ENCODE results near the gene WDR20.
"Not testable (repeated sequence)": the region's sequence is repeated elsewhere in the genome, so short reads cannot be mapped to it uniquely, and the experiment has no call there.

WDR20 gene

GRCh38 chr14:102134021-102134420 is 5.7 kb upstream of the WDR20 start:
- not testable (repeated sequence) for DNase-seq (ENCODE audit: low read depth in 2 of 2)

DNA sequence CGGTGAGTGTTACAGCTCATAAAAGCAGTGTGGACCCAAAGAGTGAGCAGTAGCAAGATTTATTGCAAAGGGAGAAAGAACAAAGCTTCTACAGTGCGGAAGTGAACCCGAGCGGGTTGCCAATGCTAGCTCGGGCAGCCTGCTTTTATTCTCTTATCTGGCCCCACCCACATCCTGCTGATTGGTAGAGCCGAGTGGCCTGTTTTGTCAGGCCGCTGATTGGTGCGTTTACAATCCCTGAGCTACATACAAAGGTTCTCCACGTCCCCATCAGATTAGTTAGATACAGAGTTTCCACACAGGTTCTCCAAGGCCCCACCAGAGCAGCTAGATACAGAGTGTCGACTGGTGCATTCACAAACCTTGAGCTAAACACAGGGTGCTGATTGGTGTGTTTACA is 5.0 kb upstream of the WDR20 start:
- DNase-seq (ENCODE audit: low read depth in 2 of 2), result not testable (repeated sequence)

- not testable (repeated sequence) for DNase-seq (ENCODE audit: low read depth in 2 of 2)
Observed at GRCh38 chr14:102135456-102135855, 4.2 kb upstream of the WDR20 start.

DNA sequence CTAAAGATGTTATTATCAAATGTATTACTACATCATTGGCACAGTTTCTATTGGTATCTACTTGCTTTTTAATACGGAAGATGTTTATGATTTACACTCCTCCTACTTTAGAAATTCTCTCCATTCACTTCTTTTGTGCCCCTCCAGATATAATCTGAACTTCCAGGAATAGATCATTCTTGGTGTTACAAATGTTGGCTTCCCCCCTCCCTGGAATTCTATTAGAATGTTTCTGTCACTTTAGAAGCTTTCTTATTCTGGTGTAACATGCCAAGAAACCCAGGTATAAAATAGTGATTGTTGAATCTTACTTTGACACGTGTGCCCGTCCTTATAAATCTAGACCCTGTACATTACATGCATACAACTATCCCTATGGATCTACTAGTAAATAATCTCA is 1.2 kb upstream of the WDR20 start:
- DNase-seq (ENCODE audit: low read depth in 2 of 2), result no peak

GRCh38 chr14:102138961-102139285 is 774 bp upstream of the WDR20 start:
- no peak for DNase-seq (ENCODE audit: low read depth in 2 of 2)

DNA sequence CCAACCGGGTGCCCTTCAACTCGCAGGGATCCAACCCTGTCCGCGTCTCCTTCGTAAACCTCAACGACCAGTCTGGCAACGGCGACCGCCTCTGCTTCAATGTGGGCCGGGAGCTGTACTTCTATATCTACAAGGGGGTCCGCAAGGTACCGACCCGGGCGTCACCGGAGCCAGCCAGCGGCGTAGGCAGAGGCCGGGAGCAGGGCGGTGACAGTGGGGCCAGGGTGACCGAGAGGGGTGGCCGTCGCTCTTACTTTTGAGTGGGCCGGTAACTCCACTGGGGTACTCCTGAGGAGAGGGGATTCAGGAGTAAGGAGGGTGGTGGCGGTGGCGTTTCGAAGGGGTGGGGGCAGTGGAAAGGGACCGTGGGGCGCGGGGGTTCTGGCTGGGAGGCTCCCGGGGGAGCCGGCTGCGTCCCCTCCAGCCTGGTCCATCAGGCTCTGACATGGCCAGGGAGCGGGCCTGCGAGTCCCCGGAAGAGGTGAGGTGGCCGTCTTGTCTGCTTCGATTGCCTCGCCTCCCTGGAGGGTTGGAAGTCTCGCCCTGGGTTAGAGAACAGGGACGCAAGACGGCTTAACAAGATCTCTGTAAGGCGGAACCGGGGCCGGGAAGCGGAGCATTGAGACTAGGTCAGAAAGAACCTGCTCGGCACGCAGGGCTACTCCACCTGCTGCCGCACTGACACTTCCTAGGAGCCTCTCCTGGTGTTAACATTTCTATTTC is 491 bp downstream of the WDR20 start:
- DNase-seq (ENCODE audit: low read depth in 2 of 2), result peak; percentile 19 to 28

GRCh38 chr14:102140750-102141145 is 1.1 kb downstream of the WDR20 start:
- no peak for DNase-seq (ENCODE audit: low read depth in 2 of 2)

DNA sequence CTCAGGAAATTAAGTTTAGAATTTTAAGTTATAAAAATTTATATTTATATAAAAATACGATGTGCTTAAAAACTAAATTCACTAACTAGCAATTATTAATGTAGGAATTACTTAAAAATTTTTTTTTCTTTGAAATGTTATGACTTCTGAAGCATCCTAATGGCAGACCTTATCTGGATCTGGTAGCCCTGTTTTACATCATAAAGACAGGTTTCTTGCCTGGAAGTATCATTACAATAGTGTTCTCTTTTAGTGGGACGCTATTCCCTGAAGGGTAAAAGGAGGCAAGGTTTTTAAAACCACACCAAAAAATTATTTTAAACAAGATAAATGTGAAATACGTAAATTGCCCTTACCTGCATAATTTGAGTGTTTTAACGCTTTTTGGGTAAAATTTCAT is 2.1 kb downstream of the WDR20 start:
- no peak for DNase-seq (ENCODE audit: low read depth in 2 of 2)

- DNase-seq (ENCODE audit: low read depth in 2 of 2), result no peak
Observed at GRCh38 chr14:102144914-102145313, 5.2 kb downstream of the WDR20 start.

DNA sequence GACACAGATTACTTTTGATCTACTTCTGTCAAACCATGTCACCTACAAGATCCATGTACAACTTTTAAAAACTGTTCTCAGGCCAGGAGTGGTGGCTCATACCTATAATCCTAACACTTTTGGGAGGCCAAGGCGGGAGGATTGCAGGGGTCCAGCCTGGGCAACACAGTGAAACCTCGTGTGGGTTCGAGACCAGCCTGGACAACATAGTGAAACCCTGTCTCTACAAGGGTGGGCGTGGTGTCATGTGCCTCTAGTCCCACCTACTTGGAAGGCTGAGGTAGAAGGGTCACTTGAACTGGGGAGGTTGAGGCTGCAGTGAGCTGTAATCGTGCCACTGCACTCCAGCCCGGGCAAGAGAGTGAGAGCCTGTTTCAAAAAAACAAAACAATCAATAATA is 5.7 kb downstream of the WDR20 start:
- DNase-seq (ENCODE audit: low read depth in 2 of 2), result no peak

- DNase-seq (ENCODE audit: low read depth in 2 of 2), result no peak
Observed at GRCh38 chr14:102146423-102146822, 6.7 kb downstream of the WDR20 start.

DNA sequence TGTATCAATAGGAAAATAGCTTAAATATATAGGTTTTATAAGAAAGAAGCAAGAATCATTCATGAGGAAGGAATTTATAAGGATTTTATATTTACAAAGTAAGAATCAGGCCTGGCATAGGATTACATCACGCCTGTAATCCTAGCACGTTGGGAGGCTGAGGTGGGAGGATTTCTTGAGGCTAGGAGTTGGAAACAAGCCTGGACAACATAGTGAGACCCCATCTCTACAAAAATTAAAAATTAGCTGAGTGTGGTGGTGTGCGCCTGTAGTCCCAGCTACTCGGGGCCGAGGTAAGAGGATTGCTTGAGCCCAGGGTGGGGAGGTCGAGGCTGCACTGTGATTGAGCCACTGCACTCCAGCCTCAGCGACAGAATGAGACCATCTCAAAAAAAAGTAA is 10.4 kb downstream of the WDR20 start:
- DNase-seq (ENCODE audit: low read depth in 2 of 2), result no peak

DNA sequence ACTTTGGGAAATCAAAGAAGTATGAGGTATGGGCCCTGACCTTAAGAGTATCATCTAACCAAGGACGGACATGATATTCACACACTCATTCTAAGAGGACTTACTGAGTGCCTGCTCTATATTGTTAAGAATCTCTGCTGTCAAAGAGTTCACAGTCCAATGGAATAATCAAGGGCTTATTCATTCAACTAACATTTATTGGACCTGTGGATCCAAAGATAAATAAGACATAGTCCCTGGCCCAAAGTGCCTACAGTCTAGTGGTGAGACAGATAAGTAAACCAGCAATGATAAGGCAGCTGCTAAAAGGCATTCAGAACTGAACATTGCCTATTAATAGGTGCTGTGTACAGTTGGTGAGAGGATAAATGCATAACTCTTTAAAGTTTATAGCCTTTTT is 11.0 kb downstream of the WDR20 start:
- no peak for DNase-seq (ENCODE audit: low read depth in 2 of 2)

GRCh38 chr14:102151411-102151810 is 11.7 kb downstream of the WDR20 start:
- DNase-seq (ENCODE audit: low read depth in 2 of 2), result not testable (repeated sequence)

DNA sequence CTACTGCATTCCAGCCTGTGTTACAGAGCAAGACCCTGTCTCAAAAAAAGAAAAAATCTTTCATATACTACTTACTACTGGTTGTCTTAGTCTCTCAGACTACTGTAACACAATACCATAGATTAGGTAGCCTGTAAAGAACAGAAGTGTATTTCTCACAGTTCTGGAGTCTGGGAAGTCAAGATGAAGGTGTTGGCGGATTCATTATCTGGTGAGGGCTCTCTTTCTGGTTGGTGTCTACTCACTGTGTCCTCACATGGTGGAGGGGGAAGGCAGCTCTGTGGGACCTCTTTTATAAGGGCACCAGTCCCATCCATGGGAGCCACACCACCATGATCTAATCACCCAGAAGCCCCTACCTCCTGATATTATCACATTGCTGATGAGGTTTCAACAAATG is 14.4 kb downstream of the WDR20 start:
- DNase-seq (ENCODE audit: low read depth in 2 of 2), result no peak

DNA sequence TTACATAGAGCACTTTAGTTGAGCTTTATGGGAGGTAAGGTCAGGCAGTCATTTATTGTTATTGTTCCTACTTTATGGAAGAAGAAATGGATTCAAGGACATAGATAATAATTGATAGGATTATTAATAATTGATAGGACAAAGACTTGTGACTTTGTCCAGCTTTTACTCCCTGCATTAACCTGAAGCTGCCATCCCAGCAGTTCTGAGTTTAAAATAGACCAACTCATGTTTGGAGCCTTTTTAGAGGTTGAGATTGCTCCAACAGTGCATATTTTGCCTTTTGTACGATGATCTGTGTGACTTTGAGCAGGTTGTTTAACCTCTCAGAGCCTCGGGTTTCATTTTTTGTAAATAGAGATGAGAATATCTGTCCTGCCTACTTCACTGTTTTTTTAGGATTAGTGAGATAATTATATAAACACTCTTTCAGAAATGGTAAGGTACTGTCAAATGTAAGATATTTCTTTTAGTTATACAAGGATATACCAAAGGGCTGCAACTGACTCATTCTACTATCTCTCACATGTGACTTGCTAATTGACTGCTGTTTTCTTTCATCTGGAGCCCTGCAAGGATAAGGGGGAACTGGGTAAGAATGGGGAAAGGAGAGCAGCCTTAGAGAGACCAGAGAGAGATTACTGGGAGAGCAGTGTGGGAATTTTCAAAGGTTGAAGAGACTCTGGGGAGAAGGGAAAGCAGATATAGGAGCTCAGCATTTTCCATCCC is 15.3 kb downstream of the WDR20 start:
- no peak for DNase-seq (ENCODE audit: low read depth in 2 of 2)

DNA sequence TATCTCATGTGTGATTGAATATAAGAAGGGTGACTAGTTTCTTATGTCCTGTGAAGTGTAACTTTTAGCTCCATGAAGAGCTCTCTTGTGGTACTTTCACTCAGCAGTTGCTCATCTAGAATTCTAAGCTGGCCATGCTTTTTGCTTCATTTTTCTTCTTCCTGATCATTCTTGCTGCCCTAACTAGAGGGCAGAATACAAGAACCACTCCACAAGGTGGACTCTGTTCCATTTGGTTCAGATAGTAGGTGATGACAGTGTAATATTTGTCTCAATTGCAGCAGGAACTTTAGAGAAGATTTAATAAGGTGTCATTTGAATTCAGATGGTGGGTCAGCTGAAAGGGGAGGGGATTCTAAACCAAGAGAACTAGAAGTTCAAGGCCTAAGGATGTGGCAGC is 17.6 kb downstream of the WDR20 start:
- no peak for DNase-seq (ENCODE audit: low read depth in 2 of 2)

- no peak for DNase-seq (ENCODE audit: low read depth in 2 of 2)
Observed at GRCh38 chr14:102158797-102159196, 19.1 kb downstream of the WDR20 start.

DNA sequence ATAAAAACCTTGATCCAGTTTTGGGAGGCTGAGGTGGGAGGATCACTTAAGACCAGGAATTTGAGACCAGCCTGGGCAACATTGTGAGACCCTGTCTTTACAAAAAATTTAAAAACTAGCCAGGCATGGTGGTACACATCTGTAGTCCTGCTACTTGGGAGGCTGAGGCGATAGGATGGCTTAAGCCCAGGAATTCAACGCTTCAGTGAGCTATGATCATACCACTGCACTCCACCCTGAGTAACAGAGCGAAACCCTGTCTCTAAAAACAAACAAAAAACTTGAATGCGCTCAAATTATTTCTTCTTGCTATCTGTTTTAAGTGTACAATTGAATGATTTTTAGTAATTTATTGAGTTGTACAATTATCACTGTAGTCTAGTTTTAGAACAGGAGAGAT is 20.1 kb downstream of the WDR20 start:
- DNase-seq (ENCODE audit: low read depth in 2 of 2), result no peak

- no peak for DNase-seq (ENCODE audit: low read depth in 2 of 2)
Observed at GRCh38 chr14:102162487-102162886, 22.8 kb downstream of the WDR20 start.

DNA sequence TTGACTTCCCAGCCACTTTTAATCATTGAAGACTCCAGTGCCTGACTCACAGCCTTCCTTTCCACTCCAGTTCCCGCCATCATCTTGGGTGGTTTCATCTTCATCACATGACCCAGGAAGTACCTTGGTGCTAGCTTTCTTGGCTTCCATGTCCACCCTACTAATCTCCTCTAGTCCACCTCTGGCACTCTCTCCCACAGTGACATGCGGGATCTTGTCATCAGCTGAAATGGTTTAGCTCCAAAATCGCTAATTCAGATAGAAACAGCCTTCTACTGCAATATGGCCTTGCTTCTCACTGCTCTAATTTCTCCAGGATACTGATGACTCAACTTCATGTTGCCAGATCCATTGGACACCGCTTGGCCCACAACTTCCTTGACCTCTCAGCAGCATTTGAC is 24.5 kb downstream of the WDR20 start:
- DNase-seq (ENCODE audit: low read depth in 2 of 2), result no peak

- DNase-seq (ENCODE audit: low read depth in 2 of 2), result no peak
Observed at GRCh38 chr14:102164965-102165364, 25.3 kb downstream of the WDR20 start.

GRCh38 chr14:102170061-102170460 is 30.4 kb downstream of the WDR20 start:
- no peak for DNase-seq (ENCODE audit: low read depth in 2 of 2)
